Prostate gland (tissue), 2 donors: ENCODE measurements around the gene FNDC3B. TPM values are rescaled to one million over a fixed set of nuclear protein-coding genes. Genes with fewer than 3 reads are reported as not detected.

Experiments
- DNase-seq: peaks from one replicate; pipeline ENCODE4 v3.0.0-alpha.2; 2019; ENCODE audit warnings: low spot score
- H3K27ac ChIP-seq, 2 donors: fragments of 200-600 bp; sonication (generic); 2 replicates each; pipeline ENCODE4 v1.5.1; 2017 to 2019
- H3K27me3 ChIP-seq: fragments of 200-600 bp; sonication (generic); replicated peaks from 2 replicates; pipeline ENCODE4 v1.5.1; 2019; ENCODE audit not compliant: insufficient read depth
- H3K36me3 ChIP-seq, 2 donors: fragments of 200-600 bp; sonication (generic); 1 replicate in 1 of 2; 2 replicates in 1 of 2; pipeline versions ENCODE4 v1.5.1 to v1.8.1; 2017 to 2019
- H3K4me1 ChIP-seq: fragments of 200-600 bp; sonication (generic); replicated peaks from 2 replicates; pipeline ENCODE4 v1.5.1; 2019
- H3K4me3 ChIP-seq, 2 donors: fragments of 200-600 bp; sonication (generic); 2 replicates each; pipeline ENCODE4 v1.5.1; 2017 to 2019
- H3K9me3 ChIP-seq: fragments of 200-600 bp; sonication (generic); 2 replicates; pipeline ENCODE4 v1.5.1; 2017
- POLR2A ChIP-seq: fragments of 450-650 bp; IDR thresholded peaks from one replicate; pipeline ENCODE4 v1.6.1; 2016; ENCODE audit warnings: antibody characterized with exemption, mild to moderate bottlenecking
- POLR2AphosphoS5 ChIP-seq: sonication (generic); formaldehyde crosslinking; IDR thresholded peaks from one replicate; pipeline ENCODE4 v1.6.1; 2017; ENCODE audit warnings: antibody characterized with exemption
- WGBS: methylation state at CpG from one replicate; pipeline ENCODE4 v1.1.5; 2018; 5-methylcytosine and 5-hydroxymethylcytosine counted together
- intact Hi-C: fragments of 100-400 bp; cut with DNase I; formaldehyde crosslinking; loops from one replicate; pipeline ENCODE4 v1.14.2; 2022
- total RNA-seq, 2 donors: library from RNA; depleted of rRNA; stranded (reverse); fragments of >200 nt; gene quantifications; one replicate each; pipeline ENCODE4 v1.1.0, GENCODE V29; 2016
- TF ChIP-seq, protein P1 (sequence below), 4 experiments: fragments of 200-600 bp in 2 of 4; fragments of 450-650 bp in 2 of 4; sonication (generic) in 2 of 4; IDR thresholded peaks; 1 replicate in 3 of 4; 2 replicates in 1 of 4; pipeline ENCODE4 v1.5.1; 2016 to 2019; ENCODE audit warnings: antibody characterized with exemption in 4 of 4, mild to moderate bottlenecking in 2 of 4, moderate library complexity in 2 of 4

Gene FNDC3B
- total RNA-seq, 2 donors from 2014 or later, result 35.9 to 62.4 TPM

- 85% methylated on average over 3 of the region's 3 CpGs for WGBS
- Histone ChIP-seq H3K4me1 (no peaks in the 10 kb centered on the region), H3K36me3 (no peaks in the 10 kb centered on the region), H3K9me3 (no peaks in the 10 kb centered on the region), H3K27me3 (no peaks in the 10 kb centered on the region), H3K27ac (no peak overlapping the region), H3K4me3 (no peak overlapping the region)
- DNase-seq, result no peak
- no peak for TF ChIP-seq POLR2A
- TF ChIP-seq, protein P1, sequence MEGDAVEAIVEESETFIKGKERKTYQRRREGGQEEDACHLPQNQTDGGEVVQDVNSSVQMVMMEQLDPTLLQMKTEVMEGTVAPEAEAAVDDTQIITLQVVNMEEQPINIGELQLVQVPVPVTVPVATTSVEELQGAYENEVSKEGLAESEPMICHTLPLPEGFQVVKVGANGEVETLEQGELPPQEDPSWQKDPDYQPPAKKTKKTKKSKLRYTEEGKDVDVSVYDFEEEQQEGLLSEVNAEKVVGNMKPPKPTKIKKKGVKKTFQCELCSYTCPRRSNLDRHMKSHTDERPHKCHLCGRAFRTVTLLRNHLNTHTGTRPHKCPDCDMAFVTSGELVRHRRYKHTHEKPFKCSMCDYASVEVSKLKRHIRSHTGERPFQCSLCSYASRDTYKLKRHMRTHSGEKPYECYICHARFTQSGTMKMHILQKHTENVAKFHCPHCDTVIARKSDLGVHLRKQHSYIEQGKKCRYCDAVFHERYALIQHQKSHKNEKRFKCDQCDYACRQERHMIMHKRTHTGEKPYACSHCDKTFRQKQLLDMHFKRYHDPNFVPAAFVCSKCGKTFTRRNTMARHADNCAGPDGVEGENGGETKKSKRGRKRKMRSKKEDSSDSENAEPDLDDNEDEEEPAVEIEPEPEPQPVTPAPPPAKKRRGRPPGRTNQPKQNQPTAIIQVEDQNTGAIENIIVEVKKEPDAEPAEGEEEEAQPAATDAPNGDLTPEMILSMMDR (IDR thresholded peaks at IDR 0.05), result no peak
- no peak for TF ChIP-seq POLR2AphosphoS5
- intact Hi-C loops, result no loop called here
Observed at GRCh38 chr3:172407872-172408271, 368.5 kb downstream of the FNDC3B start.

GRCh38 chr3:172410702-172411477 is 371.5 kb downstream of the FNDC3B start:
- intact Hi-C loops, result no loop called here
- 77% methylated on average over 10 of the region's 13 CpGs for WGBS

DNA sequence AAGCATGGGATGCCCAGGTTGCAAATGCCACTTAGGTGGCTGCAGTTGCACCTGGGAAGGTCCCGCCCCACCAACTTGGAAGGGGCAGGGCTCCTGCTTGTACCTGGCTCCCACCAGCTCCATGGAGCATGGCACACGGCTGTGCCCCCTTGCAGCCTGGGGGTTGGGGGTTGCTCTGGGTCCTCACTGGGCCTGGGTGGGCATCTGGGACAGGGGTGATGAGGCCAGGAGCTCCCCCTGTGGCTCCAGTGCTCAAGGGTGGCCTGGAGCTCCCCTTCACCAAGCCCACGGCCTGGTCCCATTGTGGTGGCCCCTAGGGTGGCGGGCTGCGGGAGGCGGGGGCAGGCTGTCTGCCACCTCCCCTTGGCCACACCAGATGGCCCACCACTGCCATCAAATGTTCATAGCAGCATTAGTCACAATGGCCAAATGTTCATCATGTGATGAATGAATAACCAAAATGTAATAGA is 372.1 kb downstream of the FNDC3B start:
- H3K4me1 ChIP-seq, result no peaks in the 10 kb centered on the region
- no peak overlapping the region for H3K27ac ChIP-seq
- H3K27me3 ChIP-seq, result no peaks in the 10 kb centered on the region
- no peaks in the 10 kb centered on the region for H3K9me3 ChIP-seq
- no peak for DNase-seq
- 87% methylated on average over 6 of the region's 6 CpGs for WGBS
- no peaks in the 10 kb centered on the region for H3K36me3 ChIP-seq
- intact Hi-C loops, result no loop called here
- TF ChIP-seq, protein P1 (IDR thresholded peaks at IDR 0.05), result no peak
- no peak for TF ChIP-seq POLR2AphosphoS5
- no peak for TF ChIP-seq POLR2A
- H3K4me3 ChIP-seq, result no peak overlapping the region

More at GRCh38 chr3:172410702-172411477, 371.5 kb downstream of the FNDC3B start:
- Histone ChIP-seq H3K36me3 (no peaks in the 10 kb centered on the region), H3K9me3 (no peaks in the 10 kb centered on the region), H3K27ac (no peak overlapping the region), H3K4me1 (no peaks in the 10 kb centered on the region), H3K27me3 (no peaks in the 10 kb centered on the region), H3K4me3 (no peak overlapping the region)
- TF ChIP-seq, protein P1 (IDR thresholded peaks at IDR 0.05), result no peak
- TF ChIP-seq POLR2A (no peak), POLR2AphosphoS5 (no peak)
- DNase-seq, result no peak

GRCh38 chr3:172415323-172415722 is 375.9 kb downstream of the FNDC3B start:
- Histone ChIP-seq H3K9me3 (no peaks in the 10 kb centered on the region), H3K4me3 (no peak overlapping the region), H3K4me1 (no peaks in the 10 kb centered on the region), H3K27ac (no peak overlapping the region), H3K36me3 (no peaks in the 10 kb centered on the region), H3K27me3 (no peaks in the 10 kb centered on the region)
- intact Hi-C loops, result no loop called here
- no peak for DNase-seq
- 85% methylated on average over 5 of the region's 5 CpGs for WGBS
- TF ChIP-seq, protein P1 (IDR thresholded peaks at IDR 0.05), result no peak
- no peak for TF ChIP-seq POLR2A
- TF ChIP-seq POLR2AphosphoS5, result no peak

GRCh38 chr3:172437713-172438112 is 398.3 kb downstream of the FNDC3B start:
- no peaks in the 10 kb centered on the region for H3K4me1 ChIP-seq
- H3K27me3 ChIP-seq, result no peaks in the 10 kb centered on the region
- no peak overlapping the region for H3K27ac ChIP-seq
- intact Hi-C loops, result no loop called here
- no peak for DNase-seq
- H3K9me3 ChIP-seq, result no peaks in the 10 kb centered on the region
- H3K36me3 ChIP-seq, result no peaks in the 10 kb centered on the region
- no peak overlapping the region for H3K4me3 ChIP-seq
- no peak for TF ChIP-seq POLR2AphosphoS5
- no peak for TF ChIP-seq POLR2A
